Endothelial cell of umbilical vein (primary cell): ENCODE results near the gene ZNF669.

ENCODE experiments used
- CTCF ChIP-seq, 2 donors: IDR thresholded peaks; 1 replicate in 1 of 2; 2 replicates in 1 of 2; pipeline ENCODE4 v1.5.1; 2011; ENCODE audit warnings: low read length in 2 of 2, mild to moderate bottlenecking in 2 of 2, moderate library complexity in 2 of 2, control low read depth in 1 of 2, inconsistent platforms in 1 of 2, low read depth in 1 of 2; ENCODE audit not compliant: insufficient read depth in 1 of 2; ENCODE audit errors: extremely low read depth in 1 of 2
- EZH2 ChIP-seq: IDR thresholded peaks from 2 replicates; pipeline ENCODE4 v1.6.1; 2012; ENCODE audit warnings: borderline replicate concordance, low read depth, mild to moderate bottlenecking, moderate library complexity, low read length, inconsistent platforms; ENCODE audit not compliant: severe bottlenecking
- JUN ChIP-seq: IDR thresholded peaks from 2 replicates; pipeline ENCODE4 v1.6.1; 2011; ENCODE audit warnings: borderline replicate concordance, low read depth; ENCODE audit not compliant: insufficient read length, insufficient read depth
- POLR2A ChIP-seq: IDR thresholded peaks from 2 replicates; pipeline ENCODE4 v1.6.1; 2012; ENCODE audit warnings: low read depth, mild to moderate bottlenecking, control low read depth, low read length
- POLR2AphosphoS5 ChIP-seq: IDR thresholded peaks from 2 replicates; pipeline ENCODE4 v1.6.1; 2012; ENCODE audit warnings: low read depth, mild to moderate bottlenecking, control low read depth, low read length, moderate library complexity; ENCODE audit not compliant: insufficient read depth

- no peak for TF ChIP-seq POLR2A
- TF ChIP-seq CTCF (IDR thresholded peaks at IDR 0.05; ENCODE audit: extremely low read depth in 1 of 2, insufficient read depth in 1 of 2, low read depth in 1 of 2, low read length in 2 of 2) = no peak
- no peak for TF ChIP-seq JUN
- TF ChIP-seq POLR2AphosphoS5 = no peak
- TF ChIP-seq EZH2 = no peak
These were observed 7.2 kb downstream of the ZNF669 start for GRCh38 chr1:247096958-247097357.
